ENCODE data around the gene SNRNP40.
"Not testable (repeated sequence)": the region's sequence is repeated elsewhere in the genome, so short reads cannot be mapped to it uniquely, and the experiment has no call there.

Gene SNRNP40

GRCh38 chr1:31287791-31288190 is 8.8 kb downstream of the SNRNP40 start:
- DNase-seq = not testable (repeated sequence)

- not testable (repeated sequence) for DNase-seq
These were observed 14.2 kb downstream of the SNRNP40 start for GRCh38 chr1:31282426-31282825.

- DNase-seq = no peak
These were observed 23.0 kb downstream of the SNRNP40 start for GRCh38 chr1:31273619-31274018.

GRCh38 chr1:31272369-31272768 is 24.2 kb downstream of the SNRNP40 start:
- no peak for DNase-seq

GRCh38 chr1:31266547-31266946 is 30.0 kb downstream of the SNRNP40 start:
- peak in 1 of 58 donors; percentile 2 for DNase-seq

GRCh38 chr1:31264790-31265386 is 31.7 kb downstream of the SNRNP40 start:
- DNase-seq = no peak

- DNase-seq = no peak
These were observed 33.2 kb downstream of the SNRNP40 start for GRCh38 chr1:31263408-31263807.

GRCh38 chr1:31262393-31262792 is 34.2 kb downstream of the SNRNP40 start:
- DNase-seq = not testable (repeated sequence)

- no peak for DNase-seq
These were observed 34.7 kb downstream of the SNRNP40 start for GRCh38 chr1:31261916-31262315.

GRCh38 chr1:31259746-31260145 is 36.8 kb downstream of the SNRNP40 start:
- DNase-seq = no peak

GRCh38 chr1:31258581-31258980 is 38.0 kb downstream of the SNRNP40 start:
- no peak for DNase-seq

GRCh38 chr1:31257213-31257612 is 39.4 kb downstream of the SNRNP40 start:
- no peak for DNase-seq

GRCh38 chr1:31249854-31250253 is 46.7 kb downstream of the SNRNP40 start:
- peak in 7 of 58 donors; percentile 5 to 32 (median 12) for DNase-seq

- DNase-seq = no peak
These were observed 48.3 kb downstream of the SNRNP40 start for GRCh38 chr1:31248276-31248675.

- DNase-seq = no peak
These were observed 52.3 kb downstream of the SNRNP40 start for GRCh38 chr1:31244326-31244725.

GRCh38 chr1:31243501-31244286 is 52.9 kb downstream of the SNRNP40 start:
- DNase-seq = peak in 2 of 58 donors; percentile 12 to 41

- DNase-seq = no peak
These were observed 55.3 kb downstream of the SNRNP40 start for GRCh38 chr1:31241321-31241720.

- DNase-seq = peak in 14 of 58 donors; percentile 8 to 45 (median 20)
These were observed 56.8 kb downstream of the SNRNP40 start, which contains the start of gene NKAIN1 for GRCh38 chr1:31239653-31240241. NKAIN1 (minus strand) TSS chr1:31239887; CDS start chr1:31239547, 340 bp downstream.

- peak in 10 of 58 donors; percentile 14 to 49 (median 32) for DNase-seq
These were observed 57.5 kb downstream of the SNRNP40 start for GRCh38 chr1:31238986-31239613.

- DNase-seq = peak in 1 of 58 donors; percentile 20
These were observed 58.0 kb downstream of the SNRNP40 start for GRCh38 chr1:31238612-31238985.

- DNase-seq = no peak
These were observed 61.7 kb downstream of the SNRNP40 start for GRCh38 chr1:31234870-31235269.
